Raji (cell line): ENCODE data around the gene OR13C9.

ENCODE experiments used
- POLR2A ChIP-seq: IDR thresholded peaks from 2 replicates; pipeline ENCODE4 v1.6.1; 2011; ENCODE audit warnings: low read depth, low read length, control low read depth; ENCODE audit not compliant: insufficient read depth

The OR13C9 gene

DNA sequence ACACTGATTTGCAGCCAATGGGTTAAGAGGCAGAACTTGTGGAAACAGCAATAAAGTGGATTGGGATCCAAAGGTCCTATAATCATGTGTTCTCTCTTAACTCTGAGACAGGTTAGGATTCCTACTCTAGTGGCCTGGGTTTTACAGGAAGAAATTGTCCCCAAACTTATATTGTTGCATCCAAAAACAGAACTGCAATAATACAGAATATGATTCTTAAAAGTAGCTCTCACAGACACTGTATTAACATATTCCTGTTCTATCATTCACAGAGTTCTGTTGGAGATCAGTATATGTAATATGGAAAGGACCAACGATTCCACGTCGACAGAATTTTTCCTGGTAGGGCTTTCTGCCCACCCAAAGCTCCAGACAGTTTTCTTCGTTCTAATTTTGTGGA is 49.1 kb downstream of the OR13C9 start, which contains the start of gene OR13C8:
Gene OR13C8, plus strand, starts transcription at position 301 of the 400 bp plus-strand sequence. Its CDS starts 0 bp downstream, at position 301.
- no peak for TF ChIP-seq POLR2A
